DMS114 treated with DMSO at 0.1 percent for 48 hours (cell line): Measurements from ENCODE around the gene SETD7.
A peak's percentile ranks its signal among the peaks of the same experiment; 100 is the strongest.

Source experiments
- DNase-seq: peaks from one replicate; lab custom pipeline; 2025; ENCODE audit not compliant: unreplicated experiment; lab: John Stamatoyannopoulos, UW

SETD7 gene

DNA sequence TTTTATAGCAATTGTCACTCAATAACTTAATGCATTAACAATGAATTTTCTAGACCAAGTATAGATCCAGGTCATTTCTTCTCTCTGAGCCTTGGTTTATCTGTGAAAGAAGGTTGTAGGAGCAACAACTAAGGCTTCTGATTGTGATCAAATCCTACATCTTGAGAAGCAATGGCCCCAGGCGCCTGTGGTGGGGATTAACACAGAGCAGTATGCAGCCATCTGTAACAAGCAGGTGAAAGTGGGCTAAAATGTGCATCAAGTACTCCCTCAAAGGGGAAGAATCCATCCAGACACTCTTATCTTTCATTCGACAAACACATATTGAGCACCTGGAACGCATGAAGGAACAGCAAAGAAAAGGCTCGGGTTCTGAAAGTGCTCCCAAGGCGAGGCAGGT is 19.1 kb upstream of the SETD7 start:
- DNase-seq = no peak

DNA sequence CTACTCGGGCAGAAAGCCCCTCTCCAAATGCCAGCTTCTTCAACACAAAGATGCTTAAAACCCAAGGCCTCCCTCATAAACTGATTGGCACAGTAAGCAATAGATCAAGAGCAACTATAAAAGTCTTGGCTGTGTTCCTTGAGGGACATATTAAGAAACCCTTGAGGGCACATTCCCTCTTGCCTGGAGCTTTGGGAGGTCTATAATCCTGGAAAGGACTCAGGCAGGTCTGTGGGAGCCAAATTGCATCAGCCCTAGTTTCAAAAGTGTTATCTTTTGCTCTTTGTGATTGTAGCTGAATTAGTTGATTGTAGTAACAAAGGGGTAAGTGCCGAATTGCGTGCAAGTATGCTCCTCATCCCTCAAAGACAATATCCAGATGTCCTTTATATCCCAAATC is 18.6 kb upstream of the SETD7 start:
- no peak for DNase-seq

DNA sequence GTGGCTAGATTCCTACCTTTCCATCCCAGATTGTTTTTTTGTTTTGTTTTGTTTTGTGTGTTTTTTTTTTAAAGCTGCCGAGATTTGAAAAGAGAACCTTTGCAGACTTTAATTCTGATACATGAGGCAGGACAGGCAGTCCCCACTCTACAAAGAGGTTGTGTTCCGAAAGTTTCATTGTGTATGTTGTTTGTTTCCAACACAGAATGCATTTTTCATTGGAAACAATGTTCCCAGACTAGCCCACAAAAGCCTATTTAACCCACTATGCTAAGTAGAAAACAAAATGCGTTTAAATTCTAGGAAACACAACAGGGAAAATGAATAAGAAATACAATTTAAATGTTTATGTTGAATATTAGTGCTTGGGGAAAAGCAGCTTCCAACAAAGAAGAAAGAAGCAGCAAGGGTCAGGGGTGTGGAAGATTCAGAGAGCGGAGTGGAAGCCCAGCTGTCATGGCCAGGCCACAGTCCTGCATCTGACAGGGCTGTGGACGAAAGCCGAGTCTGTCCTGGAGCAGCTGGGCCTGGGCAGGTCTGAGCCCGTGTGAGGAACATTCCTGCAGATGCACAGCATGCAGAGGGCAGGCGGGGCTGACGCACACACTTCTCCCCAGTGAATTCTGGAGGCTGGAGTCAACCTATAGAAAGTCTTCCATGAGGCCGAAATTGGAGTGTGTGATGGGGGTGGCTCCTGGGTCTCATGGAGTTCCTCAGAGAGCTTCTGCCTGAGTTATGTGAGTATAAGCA is 12.4 kb upstream of the SETD7 start:
- no peak for DNase-seq

DNA sequence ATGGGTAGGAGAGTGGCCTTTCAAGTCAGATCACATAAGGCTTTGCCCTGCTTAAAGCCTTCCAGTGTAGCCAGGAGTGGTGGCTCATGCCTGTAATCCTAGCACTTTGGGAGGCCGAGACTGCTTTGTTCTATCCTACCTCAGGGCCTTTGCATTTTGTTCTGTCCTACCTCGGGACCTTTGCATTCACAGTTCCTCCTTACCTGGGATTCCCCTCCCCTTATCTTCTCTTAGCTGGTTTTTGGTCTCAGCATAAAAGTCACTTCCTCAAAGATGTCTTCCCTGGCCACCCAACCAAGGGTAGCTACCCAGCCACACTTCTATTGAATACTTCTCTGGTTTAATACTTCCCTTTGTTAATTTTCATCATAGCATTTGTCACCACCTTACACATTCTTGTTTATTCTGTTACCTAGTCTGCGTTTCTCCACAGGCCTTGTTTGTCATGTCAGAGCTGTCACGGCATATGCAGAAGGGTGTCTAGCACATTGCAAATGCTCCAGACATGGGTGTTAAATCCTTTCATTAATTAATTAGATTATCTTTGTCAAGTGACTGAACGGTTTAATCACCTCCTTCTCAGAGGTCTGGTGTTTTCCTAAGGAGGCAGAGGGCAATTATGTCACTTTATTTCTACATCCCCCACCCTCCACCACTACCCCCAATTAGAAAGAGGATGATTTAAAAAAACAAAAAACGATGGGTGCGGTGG is 11.3 kb upstream of the SETD7 start:
- DNase-seq = no peak

DNA sequence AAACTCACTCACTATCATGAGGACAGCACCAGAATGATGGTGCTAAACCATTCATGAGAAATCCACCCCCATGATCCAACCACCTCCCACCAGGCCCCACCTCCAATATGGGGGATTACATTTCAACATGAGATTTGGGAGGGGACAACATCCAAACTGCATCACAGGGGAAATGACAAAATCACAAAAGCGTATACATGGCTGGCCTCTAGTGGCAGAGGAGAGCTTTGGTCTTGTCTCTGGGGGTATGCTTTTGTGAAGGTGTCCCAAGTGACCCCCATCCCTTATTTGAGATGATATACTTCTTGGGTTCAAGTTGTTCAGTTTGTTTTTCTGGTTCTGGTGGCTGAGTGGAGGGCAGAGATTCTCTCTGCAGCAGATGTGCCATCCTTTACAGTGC is 8.5 kb upstream of the SETD7 start:
- DNase-seq = no peak

DNA sequence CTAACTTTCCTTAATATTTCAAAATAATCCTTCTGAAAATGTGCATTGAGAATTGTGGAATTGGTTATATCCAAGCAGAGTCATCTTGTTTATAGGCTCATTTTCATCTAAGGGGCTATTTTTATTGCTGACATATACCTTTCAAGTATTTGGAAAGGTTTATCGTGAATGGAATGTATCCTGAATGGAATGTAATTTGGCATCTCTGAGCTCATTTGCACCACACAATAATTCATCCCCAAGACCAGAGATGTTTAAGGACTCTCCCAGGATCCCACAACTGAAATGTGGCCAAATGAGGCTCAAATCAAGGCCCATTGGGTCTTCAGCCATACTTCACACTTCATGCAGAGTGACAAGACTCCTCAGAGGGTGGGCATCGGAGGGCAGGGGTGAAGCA is 7.5 kb upstream of the SETD7 start:
- no peak for DNase-seq

DNA sequence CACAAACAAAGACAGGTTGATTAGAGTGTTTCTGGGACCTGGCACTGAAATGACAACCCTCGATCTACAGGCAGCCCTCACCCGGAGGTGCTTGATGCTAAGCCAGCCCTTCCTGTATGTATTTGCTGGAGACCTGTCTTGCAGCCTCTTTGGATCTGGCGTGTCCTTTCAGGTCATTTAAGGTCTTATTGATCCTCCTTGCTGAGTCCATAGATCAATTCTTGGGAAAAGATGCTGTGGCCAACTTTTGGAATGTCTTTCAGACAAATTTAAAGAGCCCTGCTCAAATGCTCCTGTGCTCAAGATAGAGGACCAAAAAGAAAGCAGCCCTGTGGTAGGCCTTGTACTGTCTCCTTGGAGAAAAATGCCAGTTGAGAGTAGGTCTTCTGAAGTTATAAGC is 6.8 kb upstream of the SETD7 start:
- no peak for DNase-seq

DNA sequence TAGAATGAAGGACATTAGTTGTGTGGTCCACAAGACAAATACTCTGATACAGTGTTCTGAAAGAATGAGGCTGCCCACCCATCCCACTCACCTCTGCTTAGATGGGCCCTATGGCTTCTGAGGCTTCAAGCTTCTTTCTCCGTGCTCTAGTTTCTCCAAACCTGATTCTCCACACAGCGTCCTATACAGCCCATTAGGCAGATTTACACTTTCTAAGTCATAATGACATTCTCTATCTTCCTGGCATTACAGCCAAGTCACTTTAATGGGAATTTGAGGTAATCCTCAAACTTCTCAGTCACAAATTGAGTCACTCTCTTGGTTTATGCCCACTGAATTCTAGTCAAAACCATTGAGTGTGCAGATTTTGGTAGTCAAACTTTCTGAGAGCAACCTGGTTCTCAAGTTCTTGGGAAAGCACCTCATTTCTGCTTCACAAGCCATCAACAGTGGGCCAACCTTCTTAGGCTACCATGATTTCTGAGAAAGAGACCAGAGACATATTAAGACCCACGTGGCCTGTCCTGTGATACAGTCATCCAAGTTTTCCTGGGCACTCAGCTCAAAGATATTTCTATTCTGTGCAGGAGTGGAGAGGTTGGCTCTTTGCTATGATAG is 6.2 kb upstream of the SETD7 start:
- no peak for DNase-seq

DNA sequence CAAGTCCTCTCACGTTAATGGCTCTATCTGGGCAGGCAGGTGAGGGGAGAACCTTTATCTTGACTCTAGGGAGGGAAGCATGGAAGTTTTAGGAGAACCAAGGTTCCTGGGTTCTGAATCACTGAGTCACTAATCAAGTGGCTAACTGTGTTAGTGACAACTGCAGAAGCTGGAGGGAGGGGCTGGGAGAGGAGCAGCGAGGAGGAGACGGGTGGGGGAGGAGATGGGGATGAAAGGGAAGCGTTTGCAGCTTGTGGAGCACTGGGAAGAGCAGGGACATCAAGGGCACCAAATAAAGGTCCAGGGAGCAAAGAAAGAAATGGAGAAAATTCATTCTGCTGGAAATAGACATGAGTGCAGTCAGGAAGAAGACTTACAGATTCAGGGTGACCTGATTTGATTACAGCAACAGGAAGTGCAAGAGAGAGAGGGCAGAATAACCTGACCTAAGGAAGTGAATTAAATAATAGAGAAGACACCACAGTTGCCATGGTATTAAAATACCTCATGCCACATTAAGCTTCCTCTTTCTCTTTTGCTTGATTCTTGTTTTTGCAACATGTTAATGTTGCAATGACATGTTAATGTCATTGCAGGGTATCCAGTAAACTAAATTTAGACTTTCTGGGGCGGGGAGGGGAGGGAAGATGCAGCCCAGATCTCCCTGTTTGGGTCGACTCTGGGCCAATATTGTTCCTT is 4.5 kb upstream of the SETD7 start:
- no peak for DNase-seq

DNA sequence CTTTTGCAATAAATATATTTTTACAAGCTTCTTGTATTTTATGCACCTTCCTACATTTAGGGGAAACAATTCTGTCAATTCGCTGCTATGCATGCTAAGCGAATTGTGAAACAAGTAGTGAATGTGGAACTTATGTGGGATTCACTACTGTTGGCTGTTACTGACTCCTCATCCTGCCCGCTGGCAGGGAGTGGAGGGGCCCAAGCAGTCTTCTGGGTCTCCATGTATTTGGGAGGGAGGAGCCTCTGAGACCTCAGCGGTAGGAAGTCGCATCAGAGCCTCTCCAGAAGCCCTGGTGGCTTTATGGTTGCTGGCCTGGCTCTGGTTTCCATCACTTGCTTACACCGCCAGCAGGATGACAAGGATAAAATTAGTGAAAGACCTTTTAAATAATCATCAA is 3.7 kb upstream of the SETD7 start:
- no peak for DNase-seq

DNA sequence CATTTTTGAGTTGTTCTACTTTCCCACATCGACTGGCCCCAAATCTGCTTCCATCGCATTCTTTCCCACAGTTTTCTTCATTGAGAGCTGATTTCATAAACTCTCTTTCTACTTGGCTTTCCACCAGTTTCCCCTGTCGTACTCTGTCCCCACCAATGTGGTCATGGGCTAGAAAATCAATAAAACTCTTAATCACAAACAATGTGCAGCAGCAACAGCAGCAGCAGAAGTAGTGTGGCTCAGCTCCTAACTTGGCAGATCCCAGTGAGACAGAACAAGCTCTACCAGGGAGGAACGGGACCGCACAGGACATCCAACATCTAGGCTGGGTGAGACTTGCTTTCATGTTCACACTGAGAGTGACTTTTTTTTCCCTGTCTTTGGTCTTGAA is 3.1 kb upstream of the SETD7 start:
- DNase-seq = no peak

DNA sequence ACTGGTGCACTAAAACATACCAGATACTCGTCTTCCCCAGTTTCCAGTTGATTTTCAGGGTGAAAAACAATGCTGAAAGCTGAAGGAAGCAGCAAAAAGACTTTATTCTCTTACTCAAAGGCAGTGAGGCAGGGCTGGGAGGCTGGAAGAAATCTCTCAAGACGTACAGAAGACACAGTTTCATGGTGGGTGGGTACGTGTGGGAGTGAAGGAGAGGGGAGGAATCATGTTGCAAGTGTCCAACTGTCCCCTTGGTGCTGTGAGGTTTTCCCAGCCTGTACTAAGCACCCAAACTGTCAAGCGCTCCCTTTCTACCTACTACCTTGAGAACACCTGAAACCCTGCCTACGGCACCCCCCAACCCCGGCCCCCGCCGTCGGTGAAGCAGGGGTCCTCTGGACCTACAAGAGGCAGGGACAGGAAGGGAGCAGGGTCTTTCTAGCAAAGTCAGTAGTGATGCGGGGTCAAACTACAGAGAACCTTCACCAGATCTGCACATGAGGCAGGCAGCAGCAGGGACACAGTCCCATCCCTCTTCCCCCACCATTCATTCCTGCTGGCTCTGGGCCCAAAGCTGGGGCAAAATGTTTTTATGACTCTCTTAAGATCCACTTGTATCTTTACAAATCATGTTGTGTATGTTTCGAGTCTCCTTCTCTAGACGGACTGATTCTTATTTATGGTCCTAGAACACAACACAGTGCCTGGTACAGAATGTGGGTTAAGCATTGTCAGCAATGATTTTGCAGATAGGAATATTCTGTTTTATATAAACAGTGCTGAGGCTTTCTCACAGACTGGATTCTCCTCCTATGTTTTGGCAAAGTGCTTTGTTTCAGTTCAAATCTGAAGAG is 2.4 kb upstream of the SETD7 start:
- DNase-seq = no peak

DNA sequence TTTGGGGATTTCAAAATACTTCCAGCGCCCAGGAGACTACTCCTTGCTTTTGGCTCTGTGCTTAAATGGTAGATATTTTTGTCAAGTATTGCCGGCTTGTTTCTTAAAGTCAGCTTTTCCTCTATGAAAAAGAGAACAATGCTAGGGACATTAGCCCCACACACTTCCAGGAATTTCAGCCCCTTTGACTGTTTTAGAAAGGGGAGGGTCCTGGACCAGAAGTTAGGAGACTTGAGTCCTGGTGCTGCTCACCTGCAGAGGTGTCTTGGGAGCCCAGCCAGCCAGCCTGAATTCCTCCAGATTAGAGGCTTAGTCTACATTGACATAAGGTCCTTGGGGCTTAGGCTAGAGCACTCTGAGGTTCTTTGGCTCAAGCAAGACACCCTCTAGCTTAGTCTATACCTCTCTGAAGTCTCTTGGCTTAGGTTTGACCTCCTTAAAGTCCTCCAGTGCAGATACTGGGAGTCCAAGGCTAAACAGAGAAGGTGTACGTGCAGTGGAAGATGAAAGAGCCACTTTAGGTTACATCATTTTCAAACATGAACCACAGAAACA is 1.6 kb upstream of the SETD7 start:
- DNase-seq = no peak

DNA sequence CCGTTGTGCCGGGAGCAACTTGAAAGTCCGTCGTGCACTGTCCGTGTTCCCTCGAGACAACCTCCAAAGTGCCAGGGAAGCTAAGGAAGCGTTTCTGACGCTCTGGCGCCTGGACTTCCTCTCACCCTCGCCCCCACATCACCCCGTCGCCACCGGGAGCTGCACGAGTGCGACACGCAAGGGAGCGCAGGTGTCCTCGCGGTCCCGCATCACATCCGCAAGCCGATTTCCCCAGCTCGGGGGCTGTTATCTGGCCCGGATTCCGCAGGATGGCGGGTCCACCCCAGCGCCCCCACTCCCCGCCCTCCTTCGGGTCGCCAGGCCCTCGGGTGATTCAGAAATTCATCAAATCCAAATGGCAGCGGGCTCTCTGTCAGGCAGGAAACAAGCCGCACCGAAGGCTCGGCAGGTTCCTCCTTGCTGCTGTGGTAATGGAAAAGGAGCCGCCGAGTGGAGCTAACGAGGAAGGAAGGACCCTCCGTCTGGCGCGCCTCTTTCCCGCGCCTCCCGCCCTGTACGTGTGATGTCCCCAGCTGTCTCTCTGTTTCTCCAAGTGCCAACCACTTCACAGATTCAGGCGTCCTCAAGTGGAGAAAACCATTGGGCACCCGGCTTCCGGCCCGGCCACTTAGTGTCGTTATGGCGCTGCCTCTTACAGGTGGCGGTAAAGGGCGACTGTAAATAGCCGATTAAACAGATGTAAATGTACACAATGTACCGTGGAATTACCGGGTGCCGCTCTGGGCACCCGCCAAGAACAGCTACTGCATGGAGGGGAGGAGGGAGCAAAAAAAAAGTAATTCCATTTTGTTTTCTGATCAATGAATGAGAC is 921 bp upstream of the SETD7 start:
- no peak for DNase-seq

DNA sequence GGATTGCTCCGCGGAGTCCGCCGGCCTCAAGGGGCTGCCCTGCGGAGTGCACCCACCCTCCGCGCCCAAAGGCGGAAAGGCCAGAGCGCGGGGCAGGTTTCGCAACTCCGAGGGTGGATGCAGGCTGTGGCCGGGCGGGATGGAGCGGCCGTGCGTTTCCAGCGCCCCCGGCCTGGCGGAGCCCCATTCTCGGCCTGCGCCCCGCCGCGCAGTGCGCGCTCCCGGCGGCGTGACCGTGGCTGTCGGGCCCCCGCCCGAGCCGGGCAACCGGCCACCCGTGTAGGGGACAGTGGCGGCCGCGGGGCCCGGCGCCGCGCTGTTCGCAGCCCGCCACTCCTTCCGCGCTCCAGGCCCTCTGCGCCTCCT is 331 bp downstream of the SETD7 start:
- no peak for DNase-seq

DNA sequence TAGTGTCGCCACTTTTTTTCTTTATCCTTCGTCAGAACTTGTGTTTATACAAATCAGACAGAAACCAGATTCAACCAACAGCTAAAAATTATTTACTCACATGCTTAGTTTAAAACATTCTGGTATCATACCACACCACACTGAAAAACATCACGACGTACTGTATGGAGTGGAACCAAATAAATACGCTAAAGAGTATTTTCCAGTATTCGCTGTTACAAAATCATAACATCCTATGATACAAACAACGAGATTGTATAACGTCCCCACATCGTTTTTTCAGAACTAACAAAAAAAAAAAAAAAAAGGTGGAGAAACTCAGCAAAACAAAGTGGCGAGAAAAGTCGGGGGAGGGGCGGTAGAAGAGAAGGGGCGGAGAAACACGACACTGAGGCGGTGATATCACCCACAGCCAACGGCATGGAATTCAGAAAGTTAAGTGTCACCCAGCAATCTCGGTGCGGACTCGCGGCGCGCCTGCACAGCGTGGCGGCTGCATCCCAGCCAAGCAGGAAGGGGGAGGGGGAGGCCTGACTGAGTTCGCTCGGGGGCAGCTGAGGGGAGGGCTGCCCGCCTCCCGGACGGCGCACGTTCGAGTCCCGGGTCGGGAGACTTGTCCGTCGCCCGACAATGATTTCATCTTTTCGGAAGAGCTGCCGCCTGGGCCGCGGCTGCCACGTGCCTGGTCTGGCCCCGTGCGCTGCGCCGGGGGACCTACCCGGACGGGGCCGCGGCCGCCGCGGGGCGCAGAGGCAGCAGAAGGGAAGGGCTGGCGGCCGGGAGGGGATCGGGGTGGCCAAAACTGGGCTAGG is 920 bp downstream of the SETD7 start:
- peak; percentile 35 for DNase-seq

DNA sequence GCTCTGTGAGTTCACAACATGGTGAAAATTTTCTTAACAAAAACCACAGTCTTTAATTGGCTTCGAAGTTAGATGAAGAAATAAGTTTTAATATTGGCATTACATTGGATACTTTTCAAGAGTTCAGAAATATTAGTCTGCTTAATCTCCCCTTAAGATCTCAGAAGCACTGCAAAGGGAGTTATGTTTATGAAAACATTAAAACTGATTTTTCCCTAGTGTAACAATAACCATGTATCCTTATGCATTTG is 1.5 kb downstream of the SETD7 start:
- no peak for DNase-seq

DNA sequence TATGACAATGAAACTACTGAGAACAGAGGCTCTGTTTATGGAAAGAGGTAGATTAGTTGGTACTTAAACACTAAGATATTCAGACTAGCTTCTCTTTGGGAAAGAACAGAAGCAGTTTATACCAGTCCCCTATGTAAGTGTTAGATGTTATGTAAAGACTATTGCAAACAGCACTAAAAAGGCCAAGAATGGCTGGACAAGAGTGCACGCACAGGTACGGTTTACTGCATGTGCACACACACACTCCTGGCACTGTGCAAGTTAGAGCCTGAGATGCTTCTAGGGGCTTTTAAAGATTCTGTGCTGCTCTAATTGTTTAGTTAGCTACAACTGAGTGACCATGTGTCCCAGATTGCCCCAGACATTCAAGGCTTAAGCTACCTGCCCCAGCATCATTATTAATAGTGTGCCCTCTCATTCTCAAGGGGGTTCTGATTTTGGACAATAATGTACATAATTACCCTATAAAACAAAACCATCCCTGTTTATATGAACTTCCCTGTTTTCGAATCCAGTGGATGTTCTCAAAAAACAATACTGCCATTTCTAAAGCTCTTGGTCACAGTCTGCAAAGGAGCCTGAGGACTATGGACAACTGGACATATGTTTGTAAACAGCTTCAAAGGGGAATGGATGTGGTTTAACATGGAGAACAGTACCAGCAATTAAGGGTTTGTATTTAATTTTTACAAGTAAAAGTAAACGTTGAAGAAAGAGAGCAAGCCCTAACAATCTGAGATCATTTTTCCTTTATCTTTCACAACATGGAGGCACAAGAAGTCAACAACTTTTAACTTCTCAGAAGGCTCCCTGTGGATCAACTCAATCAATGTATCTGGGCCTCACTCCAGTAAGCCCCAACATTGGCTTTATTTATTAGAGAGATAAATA is 2.0 kb downstream of the SETD7 start:
- DNase-seq = no peak
